HCT116 (cell line): ENCODE results near the gene SYT4. TPM values are rescaled to one million over a fixed set of nuclear protein-coding genes. Genes with fewer than 3 reads are reported as not detected.
"Not testable (repeated sequence)": the region's sequence is repeated elsewhere in the genome, so short reads cannot be mapped to it uniquely, and the experiment has no call there.

Source experiments
- ATAC-seq: fragments of 200-7000 bp; cut with Tn5 transposase; 2 replicates; pipeline ENCODE4 v1.9.1; 2020; ENCODE audit warnings: mild to moderate bottlenecking, moderate library complexity
- BruUV-seq: library from RNA; stranded (reverse); fragments of 400-500 nt; replicated peaks from 2 replicates; lab custom pipeline; 2021; lab: Mats Ljungman, UMichigan
- CTCF ChIA-PET: fragments of 300-600 bp; sonication (Branson Sonifier 250); formaldehyde crosslinking; loops from one replicate; lab custom pipeline; 2021; ENCODE audit warnings: antibody characterized with exemption; lab: Charles Lee
- POLR2A ChIA-PET: fragments of 300-600, 350-600 bp; sonication (Branson Sonifier 250); formaldehyde crosslinking; loops from one replicate; lab custom pipeline; 2021; ENCODE audit warnings: antibody characterized with exemption; lab: Charles Lee
- RAD21 ChIA-PET, 2 experiments: fragments of 300-600 bp; sonication (Branson Sonifier 250); formaldehyde crosslinking; loops; one replicate each; lab custom pipeline; 2023; ENCODE audit warnings: low total read pairs in 2 of 2; ENCODE audit not compliant: uncharacterized antibody in 2 of 2, unreplicated experiment in 2 of 2, low non-redundant PET in 1 of 2; lab: Charles Lee
- DNase-seq: peaks from one replicate; pipeline ENCODE4 v3.0.0-alpha.2; 2010; ENCODE audit warnings: low read depth, low spot score
- H2AFZ ChIP-seq: fragments of 200-600 bp; shearing (Covaris generic), sonication (generic); 2 replicates; pipeline ENCODE4 v1.6.1; 2017; ENCODE audit warnings: low read depth, mixed run types, mixed read lengths, antibody characterized with exemption, low read length; ENCODE audit not compliant: poor library complexity, severe bottlenecking
- H3K27ac ChIP-seq: 2 replicates; pipeline ENCODE4 v1.5.1; 2012; ENCODE audit warnings: low read depth, low read length
- H3K27me3 ChIP-seq: fragments of 200-600 bp; sonication (generic); 2 replicates; pipeline ENCODE4 v1.6.1; 2016; ENCODE audit warnings: mixed run types, low read length, mixed read lengths; ENCODE audit not compliant: insufficient read depth
- H3K36me3 ChIP-seq, 2 experiments: fragments of 200-500 bp in 1 of 2; fragments of 200-600 bp in 1 of 2; sonication (Bioruptor generic) in 1 of 2; sonication (generic) in 1 of 2; 2 replicates each; pipeline versions ENCODE4 v1.5.1 to v1.6.1; 2014 to 2016; ENCODE audit warnings: low read length in 2 of 2, inconsistent platforms in 1 of 2, mixed read lengths in 1 of 2, mixed run types in 1 of 2; ENCODE audit not compliant: insufficient read depth in 2 of 2, control insufficient read depth in 1 of 2
- H3K4me1 ChIP-seq, 2 experiments: fragments of 200-600 bp in 1 of 2; sonication (generic) in 1 of 2; 2 replicates each; pipeline versions ENCODE4 v1.5.1 to v1.6.1; 2012 to 2017; ENCODE audit warnings: low read length in 2 of 2, inconsistent platforms in 1 of 2, mild to moderate bottlenecking in 1 of 2, mixed read lengths in 1 of 2, mixed run types in 1 of 2, moderate library complexity in 1 of 2; ENCODE audit not compliant: insufficient read depth in 2 of 2, control insufficient read depth in 1 of 2
- H3K4me2 ChIP-seq: fragments of 200-600 bp; sonication (generic); 2 replicates; pipeline ENCODE4 v1.6.1; 2017; ENCODE audit warnings: mixed run types, low read length, mixed read lengths
- H3K4me3 ChIP-seq, 2 experiments: fragments of 200-600 bp in 1 of 2; sonication (generic) in 1 of 2; replicated peaks in 1 of 2; 2 replicates each; pipeline ENCODE4 v1.5.1; 2011 to 2016; ENCODE audit warnings: low read length in 2 of 2, control low read depth in 1 of 2, low read depth in 1 of 2, mild to moderate bottlenecking in 1 of 2, mixed read lengths in 1 of 2, mixed run types in 1 of 2
- H3K79me2 ChIP-seq: fragments of 200-600 bp; sonication (generic); 2 replicates; pipeline ENCODE4 v1.6.1; 2017; ENCODE audit warnings: mild to moderate bottlenecking, mixed run types, low read length, moderate library complexity, mixed read lengths; ENCODE audit not compliant: insufficient read depth
- H3K9ac ChIP-seq: fragments of 200-600 bp; sonication (generic); 2 replicates; pipeline ENCODE4 v1.6.1; 2016; ENCODE audit warnings: low read length, mixed read lengths
- H3K9me2 ChIP-seq: fragments of 200-600 bp; sonication (generic), shearing (Covaris generic); 2 replicates; pipeline ENCODE4 v1.6.1; 2017; ENCODE audit warnings: mixed run types, mild to moderate bottlenecking, moderate library complexity; ENCODE audit not compliant: insufficient read depth
- H3K9me3 ChIP-seq, 2 experiments: fragments of 200-500 bp in 1 of 2; fragments of 200-600 bp in 1 of 2; sonication (Bioruptor generic) in 1 of 2; sonication (generic) in 1 of 2; 2 replicates each; pipeline ENCODE4 v1.6.1; 2014 to 2017; ENCODE audit warnings: low read length in 2 of 2, mixed read lengths in 2 of 2, inconsistent platforms in 1 of 2, low read depth in 1 of 2, mild to moderate bottlenecking in 1 of 2, mixed run types in 1 of 2, moderate library complexity in 1 of 2; ENCODE audit not compliant: control insufficient read depth in 1 of 2, insufficient read depth in 1 of 2
- H4K20me1 ChIP-seq: fragments of 200-600 bp; sonication (generic), shearing (Covaris generic); 2 replicates; pipeline ENCODE4 v1.6.1; 2017; ENCODE audit warnings: mixed run types, mild to moderate bottlenecking, moderate library complexity; ENCODE audit not compliant: insufficient read depth
- ATF3 ChIP-seq: IDR thresholded peaks from 2 replicates; pipeline ENCODE4 v1.6.1; 2012
- CBX3 ChIP-seq: IDR thresholded peaks from 2 replicates; pipeline ENCODE4 v1.6.1; 2012; ENCODE audit warnings: low read depth
- EGR1 ChIP-seq: IDR thresholded peaks from 2 replicates; pipeline ENCODE4 v1.6.1; 2012; ENCODE audit warnings: low read depth
- EZH2 ChIP-seq: fragments of 200-600 bp; sonication (generic); IDR thresholded peaks from 2 replicates; pipeline ENCODE4 v1.6.1; 2017; ENCODE audit warnings: antibody characterized with exemption, mixed run types
- EZH2phosphoT487 ChIP-seq: fragments of 200-600 bp; IDR thresholded peaks from 2 replicates; pipeline ENCODE4 v1.6.1; 2018; ENCODE audit warnings: antibody characterized with exemption, borderline replicate concordance
- FOSL1 ChIP-seq: IDR thresholded peaks from 2 replicates; pipeline ENCODE4 v1.6.1; 2012; ENCODE audit warnings: low read depth
- POLR2A ChIP-seq: IDR thresholded peaks from 2 replicates; pipeline ENCODE4 v1.7.0; 2011; ENCODE audit warnings: borderline replicate concordance; ENCODE audit not compliant: insufficient read depth, insufficient read length; ENCODE audit errors: extremely low read depth
- RAD21 ChIP-seq: IDR thresholded peaks from 2 replicates; pipeline ENCODE4 v1.6.1; 2012; ENCODE audit warnings: low read depth, mild to moderate bottlenecking
- REST ChIP-seq: IDR thresholded peaks from 2 replicates; pipeline ENCODE4 v1.6.1; 2012; ENCODE audit warnings: low read depth
- SRF ChIP-seq: IDR thresholded peaks from 2 replicates; pipeline ENCODE4 v1.6.1; 2012; ENCODE audit warnings: low read depth
- YY1 ChIP-seq: IDR thresholded peaks from 2 replicates; pipeline ENCODE4 v1.6.1; 2011; ENCODE audit warnings: low read length, low read depth, moderate library complexity, mild to moderate bottlenecking; ENCODE audit not compliant: insufficient replicate concordance; ENCODE audit errors: extremely low read depth
- intact Hi-C: fragments of 100-400 bp; cut with micrococcal nuclease; formaldehyde crosslinking; loops from 2 replicates; pipeline ENCODE4 v1.10.0; 2022
- total RNA-seq: library from RNA; stranded (reverse); gene quantifications from one replicate; pipeline ENCODE4 v1.2.1, GENCODE V29; 2021; ENCODE audit not compliant: unreplicated experiment

Gene SYT4
- total RNA-seq, 1 experiment from 2014 or later = not detected

- Histone ChIP-seq H3K4me1 (no peaks in the 10 kb centered on the region), H3K4me3 (no peak overlapping the region), H3K27ac (no peak overlapping the region), H2AFZ (no peak overlapping the region), H3K9me2 (no peaks in the 10 kb centered on the region), H3K27me3 (no peaks in the 10 kb centered on the region), H3K9me3 (peaks cover 10 to 14% of the 10 kb centered on the region in 2 experiments; a peak in 2 of 4 replicates), H3K9ac (no peak overlapping the region), H4K20me1 (no peaks in the 10 kb centered on the region), H3K79me2 (no peaks in the 10 kb centered on the region), H3K4me2 (no peak overlapping the region), H3K36me3 (no peaks in the 10 kb centered on the region)
- RAD21 ChIA-PET = no interaction called here
- TF ChIP-seq CBX3 = no peak
- no peak for TF ChIP-seq EZH2phosphoT487
- TF ChIP-seq EZH2 = no peak
- TF ChIP-seq RAD21 = no peak
- TF ChIP-seq ATF3 = no peak
- TF ChIP-seq YY1 = no peak
- TF ChIP-seq POLR2A = no peak
- no peak for TF ChIP-seq FOSL1
- no peak for TF ChIP-seq SRF
- no peak for TF ChIP-seq REST
- TF ChIP-seq EGR1 = no peak
- CTCF ChIA-PET = no interaction called here
- intact Hi-C loops = no loop called here
- no TSS peak for BruUV-seq
- POLR2A ChIA-PET = no interaction called here
- no peak for ATAC-seq
- DNase-seq = no peak
Measured at GRCh38 chr18:43303376-43303775, 26.1 kb upstream of the SYT4 start.

GRCh38 chr18:43286187-43286586 lies 8.9 kb upstream of the SYT4 start:
- H2AFZ ChIP-seq, H3K9ac ChIP-seq, H3K36me3 ChIP-seq, H3K4me2 ChIP-seq, ATAC-seq, H4K20me1 ChIP-seq, H3K79me2 ChIP-seq, POLR2A ChIA-PET, H3K4me1 ChIP-seq, H3K27me3 ChIP-seq, intact Hi-C loops, H3K9me2 ChIP-seq, CTCF ChIA-PET, DNase-seq, H3K27ac ChIP-seq, H3K4me3 ChIP-seq, RAD21 ChIA-PET, BruUV-seq: not testable (repeated sequence)
- H3K9me3 ChIP-seq = peaks cover 0 to 10% of the 10 kb centered on the region in 2 experiments; a peak in 1 of 4 replicates
